HG03103 (cell line): ENCODE measurements around the gene CXCL12.

Experiments used
- ATAC-seq: cut with Tn5 transposase; IDR thresholded peaks from one replicate; pipeline ENCODE4 v1.9.1; 2021; ENCODE audit warnings: low read depth; ENCODE audit not compliant: unreplicated experiment

CXCL12 gene

GRCh38 chr10:44386546-44387052 is 1.7 kb upstream of the CXCL12 start:
- peak; percentile 55 for ATAC-seq

- ATAC-seq = no peak
Observed at GRCh38 chr10:44385696-44386441, 972 bp upstream of the CXCL12 start.

GRCh38 chr10:44384601-44385025 is 284 bp downstream of the CXCL12 start:
- no peak for ATAC-seq

- no peak for ATAC-seq
Observed at GRCh38 chr10:44383749-44384600, 922 bp downstream of the CXCL12 start.

- no peak for ATAC-seq
Observed at GRCh38 chr10:44382981-44383748, 1.7 kb downstream of the CXCL12 start.

- ATAC-seq = no peak
Observed at GRCh38 chr10:44382131-44382858, 2.6 kb downstream of the CXCL12 start.

- no peak for ATAC-seq
Observed at GRCh38 chr10:44380829-44381600, 3.9 kb downstream of the CXCL12 start.

- no peak for ATAC-seq
Observed at GRCh38 chr10:44379907-44380306, 5.0 kb downstream of the CXCL12 start.

- ATAC-seq = no peak
Observed at GRCh38 chr10:44378626-44379025, 6.3 kb downstream of the CXCL12 start.

GRCh38 chr10:44377651-44378310 is 7.1 kb downstream of the CXCL12 start:
- no peak for ATAC-seq

GRCh38 chr10:44376472-44377099 is 8.3 kb downstream of the CXCL12 start:
- no peak for ATAC-seq

- no peak for ATAC-seq
Observed at GRCh38 chr10:44374155-44374554, 10.7 kb downstream of the CXCL12 start.

- ATAC-seq = no peak
Observed at GRCh38 chr10:44373341-44373995, 11.4 kb downstream of the CXCL12 start.

GRCh38 chr10:44372181-44372580 is 12.7 kb downstream of the CXCL12 start:
- no peak for ATAC-seq

- ATAC-seq = no peak
Observed at GRCh38 chr10:44370731-44371248, 14.1 kb downstream of the CXCL12 start.

GRCh38 chr10:44369854-44370253 is 15.0 kb downstream of the CXCL12 start:
- no peak for ATAC-seq

- ATAC-seq = no peak
Observed at GRCh38 chr10:44369296-44369695, 15.6 kb downstream of the CXCL12 start.

GRCh38 chr10:44368637-44369036 is 16.3 kb downstream of the CXCL12 start:
- no peak for ATAC-seq
